Right renal pelvis (tissue), 4 donors: ENCODE results near the gene PRPF18. TPM values are rescaled to one million over a fixed set of nuclear protein-coding genes. Genes with fewer than 3 reads are reported as not detected.
"Not testable (repeated sequence)": the region's sequence is repeated elsewhere in the genome, so short reads cannot be mapped to it uniquely, and the experiment has no call there.

ENCODE experiments used
- DNase-seq, 4 donors: peaks; one replicate each; pipeline ENCODE4 v3.0.0-alpha.2; 2013; ENCODE audit warnings: low read depth in 4 of 4, low spot score in 3 of 4, missing footprints in 1 of 4
- polyA plus RNA-seq, 4 donors: library from polyadenylated mRNA; unstranded; fragments of 120-200 nt; gene quantifications; one replicate each; pipeline ENCODE4 v1.2.1, GENCODE V29; 2013; ENCODE audit not compliant: insufficient read length in 4 of 4

The PRPF18 gene
- polyA plus RNA-seq = 10 to 100 TPM; 24.2 to 28.9 (median 27.4) TPM

GRCh38 chr10:13586676-13587355 is at the start of gene PRPF18:
TSS of gene PRPF18 (plus strand) at chr10:13586965. CDS start at chr10:13587087, 122 bp downstream.
- DNase-seq = peak; percentile 77 to 86 (median 84)

- DNase-seq = not testable (repeated sequence)
These were observed 48.8 kb upstream of the PRPF18 start for GRCh38 chr10:13537985-13538384.

GRCh38 chr10:13542533-13542932 is 44.2 kb upstream of the PRPF18 start:
- no peak for DNase-seq

- no peak for DNase-seq
These were observed 36.0 kb upstream of the PRPF18 start for GRCh38 chr10:13550802-13551201.

- no peak for DNase-seq
These were observed 30.8 kb upstream of the PRPF18 start for GRCh38 chr10:13555884-13556510.

- no peak for DNase-seq
These were observed 27.6 kb upstream of the PRPF18 start for GRCh38 chr10:13559124-13559700.

GRCh38 chr10:13560597-13560996 is 26.2 kb upstream of the PRPF18 start:
- peak in 1 of 4 donors; percentile 39 for DNase-seq

- no peak for DNase-seq
These were observed 23.0 kb upstream of the PRPF18 start for GRCh38 chr10:13563481-13564445.

- DNase-seq = no peak
These were observed 22.2 kb upstream of the PRPF18 start for GRCh38 chr10:13564576-13564975.

GRCh38 chr10:13567030-13567429 is 19.7 kb upstream of the PRPF18 start:
- no peak for DNase-seq

- DNase-seq = no peak
These were observed 15.2 kb upstream of the PRPF18 start for GRCh38 chr10:13571541-13571940.

- no peak for DNase-seq
These were observed 12.8 kb upstream of the PRPF18 start for GRCh38 chr10:13573960-13574359.

- DNase-seq = no peak
These were observed 1.5 kb upstream of the PRPF18 start for GRCh38 chr10:13585195-13585751.

GRCh38 chr10:13585943-13586342 is 822 bp upstream of the PRPF18 start:
- no peak for DNase-seq

- DNase-seq = peak in 1 of 4 donors; percentile 1
These were observed 626 bp downstream of the PRPF18 start for GRCh38 chr10:13587391-13587790.

GRCh38 chr10:13589316-13589715 is 2.6 kb downstream of the PRPF18 start:
- DNase-seq = no peak

- no peak for DNase-seq
These were observed 4.1 kb downstream of the PRPF18 start for GRCh38 chr10:13590886-13591285.

GRCh38 chr10:13592306-13592705 is 5.5 kb downstream of the PRPF18 start:
- no peak for DNase-seq

GRCh38 chr10:13593535-13593934 is 6.8 kb downstream of the PRPF18 start:
- no peak for DNase-seq

GRCh38 chr10:13594641-13595040 is 7.9 kb downstream of the PRPF18 start:
- DNase-seq = no peak
